ENCODE data around the gene GTF3A. TPM values are rescaled to one million over a fixed set of nuclear protein-coding genes. Genes with fewer than 3 reads are reported as not detected.

GTF3A gene
- total and polyA plus RNA-seq, 2 of the 4 experiments (the other 2 are of a cell fraction), result 74.1 to 116 TPM

DNA sequence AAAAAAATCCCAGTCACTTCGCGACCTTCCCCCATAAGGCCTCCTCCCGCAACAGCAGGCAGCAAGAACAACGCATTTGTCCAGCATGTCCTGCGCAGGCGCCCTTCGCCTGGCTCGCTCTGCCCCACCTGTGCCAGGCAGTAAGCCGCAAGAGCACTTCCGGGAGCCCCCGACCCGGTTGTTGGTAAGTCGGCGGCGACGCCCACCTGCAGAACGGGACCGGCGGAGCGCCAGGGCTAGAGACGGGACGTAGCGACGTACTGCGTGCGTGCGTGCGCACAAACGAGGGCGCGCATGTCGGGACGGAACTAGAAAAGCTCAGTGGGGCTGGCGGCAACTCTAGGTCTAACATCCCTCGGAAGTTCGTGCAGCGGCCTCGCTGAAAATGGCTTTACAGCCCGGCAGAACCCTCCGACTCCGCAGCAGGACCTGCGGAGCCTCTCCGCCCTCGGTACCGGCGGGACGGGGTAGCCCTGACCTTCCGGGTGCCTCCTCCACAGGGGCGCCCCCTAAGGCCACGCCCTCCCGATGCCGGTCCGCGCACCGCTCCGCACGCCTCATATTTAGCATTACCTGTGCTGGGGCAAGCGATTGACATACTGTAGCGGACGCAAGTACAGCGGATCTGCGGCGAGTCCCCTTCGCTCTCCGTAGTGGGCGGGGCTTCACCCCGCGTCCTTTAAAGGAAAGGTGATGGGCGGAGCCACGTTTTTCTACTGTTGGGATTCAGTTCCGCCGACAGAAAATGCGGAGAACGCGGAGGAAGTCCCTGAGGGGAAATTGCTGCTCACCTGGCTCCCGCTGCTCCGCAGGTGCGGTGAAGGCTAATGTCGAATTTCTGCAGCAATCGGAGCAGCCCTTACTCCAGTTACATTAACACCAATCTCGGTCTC is 25.8 kb downstream of the GTF3A start, which contains the start of gene MTIF3:
Gene MTIF3 (minus strand): TSS at position 629 of the 893 bp plus-strand sequence. CDS start 10,116 bp downstream, outside the sequence.
- CTCF ChIA-PET, result interaction anchor here (0.7 kb wide), 1 partner anchor 377 kb away, joined by 4 read pairs; no protein-coding TSS in a partner anchor

More for the DNA sequence above, 25.8 kb downstream of the GTF3A start, which contains the start of gene MTIF3:
- Histone ChIP-seq H2BK20ac (ENCODE audit: low read depth, low read length) (no peak within 1 kb of the TSS), H4K91ac (ENCODE audit: insufficient read depth, low read depth, low read length) (peak within 1 kb of the TSS; percentile 69), H3K27ac (ENCODE audit: insufficient read depth, low read length) (peak within 1 kb of the TSS; percentile 89), H3K4me3 (ENCODE audit: insufficient read depth, low read depth, low read length) (peak within 1 kb of the TSS; percentile 74), H3K14ac (replicated peaks; ENCODE audit: low read depth, low read length) (peak within 1 kb of the TSS; percentile 84), H2AK5ac (ENCODE audit: low read depth, low read length) (peak within 1 kb of the TSS; percentile 52; the same call in 1 of the 2 replicates), H3K9ac (ENCODE audit: low read depth, low read length) (peak within 1 kb of the TSS; percentile 87), H4K5ac (ENCODE audit: low read depth, low read length) (peak within 1 kb of the TSS; percentile 86), H3K4me1 (ENCODE audit: control insufficient read depth, insufficient read depth, low read length) (peaks cover 4% of the 10 kb centered on the region), H3K9me1 (ENCODE audit: insufficient read depth, low read length) (peaks cover 7% of the 10 kb centered on the region), H3K79me1 (ENCODE audit: low read depth in 1 of 2, low read length in 2 of 2) (peaks cover 13 to 32% of the 10 kb centered on the region in 2 experiments), H3K27me3 (ENCODE audit: control insufficient read depth, insufficient read depth, low read length) (no peaks in the 10 kb centered on the region), H3K23ac (ENCODE audit: low read depth, low read length) (peak within 1 kb of the TSS; percentile 73), H2AFZ (replicated peaks; ENCODE audit: low read length, poor library complexity) (peak within 1 kb of the TSS; percentile 98), H3K56ac (ENCODE audit: extremely low read depth, insufficient read depth, low read length) (peak within 1 kb of the TSS; percentile 74), H3K4ac (ENCODE audit: low read depth, low read length) (peak within 1 kb of the TSS; percentile 90), H4K20me1 (ENCODE audit: insufficient read depth, low read length) (no peaks in the 10 kb centered on the region), H4K8ac (ENCODE audit: low read depth in 2 of 2, low read length in 2 of 2) (peak within 1 kb of the TSS; percentile 57 to 97), H2BK120ac (ENCODE audit: low read depth, low read length) (peak within 1 kb of the TSS; percentile 58), H3K18ac (ENCODE audit: low read depth, low read length) (peak within 1 kb of the TSS; percentile 53), H2BK5ac (ENCODE audit: low read depth, low read length, poor library complexity, severe bottlenecking) (peak within 1 kb of the TSS; percentile 89), H2BK15ac (ENCODE audit: low read depth, low read length) (no peak within 1 kb of the TSS), H3K9me3 (ENCODE audit: control insufficient read depth, insufficient read depth, low read length) (no peaks in the 10 kb centered on the region), H2AK9ac (replicated peaks; ENCODE audit: low read depth, low read length, poor library complexity) (peak within 1 kb of the TSS; percentile 75), H3K36me3 (ENCODE audit: control insufficient read depth, insufficient read depth, low read length) (no peaks in the 10 kb centered on the region), H3K4me2 (ENCODE audit: low read depth, low read length) (peak within 1 kb of the TSS; percentile 97)
- TF ChIP-seq RAD21 (IDR thresholded peaks at IDR 0.05; ENCODE audit: low read length) (no peak), NFE2L2 (IDR thresholded peaks at IDR 0.05; ENCODE audit: low read depth, low read length) (no peak), MXI1 (IDR thresholded peaks at IDR 0.05; ENCODE audit: borderline replicate concordance, low read depth, low read length) (0 out of 2 replicates have a peak, but pooled peaks have one; percentile 15), MAZ (IDR thresholded peaks at IDR 0.05; ENCODE audit: borderline replicate concordance, low read depth, low read length) (0 out of 2 replicates have a peak, but pooled peaks have one; percentile 45), CHD1 (IDR thresholded peaks at IDR 0.05; ENCODE audit: low read depth, low read length) (no peak), POLR2A (IDR thresholded peaks at IDR 0.05; ENCODE audit: low read depth, low read length) (peak; percentile 56), CEBPB (IDR thresholded peaks at IDR 0.05; ENCODE audit: low read depth, low read length) (no peak), BHLHE40 (IDR thresholded peaks at IDR 0.05; ENCODE audit: low read depth, low read length) (no peak)
- TF ChIP-seq, protein P1, sequence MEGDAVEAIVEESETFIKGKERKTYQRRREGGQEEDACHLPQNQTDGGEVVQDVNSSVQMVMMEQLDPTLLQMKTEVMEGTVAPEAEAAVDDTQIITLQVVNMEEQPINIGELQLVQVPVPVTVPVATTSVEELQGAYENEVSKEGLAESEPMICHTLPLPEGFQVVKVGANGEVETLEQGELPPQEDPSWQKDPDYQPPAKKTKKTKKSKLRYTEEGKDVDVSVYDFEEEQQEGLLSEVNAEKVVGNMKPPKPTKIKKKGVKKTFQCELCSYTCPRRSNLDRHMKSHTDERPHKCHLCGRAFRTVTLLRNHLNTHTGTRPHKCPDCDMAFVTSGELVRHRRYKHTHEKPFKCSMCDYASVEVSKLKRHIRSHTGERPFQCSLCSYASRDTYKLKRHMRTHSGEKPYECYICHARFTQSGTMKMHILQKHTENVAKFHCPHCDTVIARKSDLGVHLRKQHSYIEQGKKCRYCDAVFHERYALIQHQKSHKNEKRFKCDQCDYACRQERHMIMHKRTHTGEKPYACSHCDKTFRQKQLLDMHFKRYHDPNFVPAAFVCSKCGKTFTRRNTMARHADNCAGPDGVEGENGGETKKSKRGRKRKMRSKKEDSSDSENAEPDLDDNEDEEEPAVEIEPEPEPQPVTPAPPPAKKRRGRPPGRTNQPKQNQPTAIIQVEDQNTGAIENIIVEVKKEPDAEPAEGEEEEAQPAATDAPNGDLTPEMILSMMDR (conservative IDR thresholded peaks at IDR 0.05; ENCODE audit: low read depth, low read length), result no peak
- TF ChIP-seq, protein P2, sequence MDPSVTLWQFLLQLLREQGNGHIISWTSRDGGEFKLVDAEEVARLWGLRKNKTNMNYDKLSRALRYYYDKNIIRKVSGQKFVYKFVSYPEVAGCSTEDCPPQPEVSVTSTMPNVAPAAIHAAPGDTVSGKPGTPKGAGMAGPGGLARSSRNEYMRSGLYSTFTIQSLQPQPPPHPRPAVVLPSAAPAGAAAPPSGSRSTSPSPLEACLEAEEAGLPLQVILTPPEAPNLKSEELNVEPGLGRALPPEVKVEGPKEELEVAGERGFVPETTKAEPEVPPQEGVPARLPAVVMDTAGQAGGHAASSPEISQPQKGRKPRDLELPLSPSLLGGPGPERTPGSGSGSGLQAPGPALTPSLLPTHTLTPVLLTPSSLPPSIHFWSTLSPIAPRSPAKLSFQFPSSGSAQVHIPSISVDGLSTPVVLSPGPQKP (IDR thresholded peaks at IDR 0.05; ENCODE audit: borderline replicate concordance, low read depth, low read length), result no peak
- TF ChIP-seq, protein P3, sequence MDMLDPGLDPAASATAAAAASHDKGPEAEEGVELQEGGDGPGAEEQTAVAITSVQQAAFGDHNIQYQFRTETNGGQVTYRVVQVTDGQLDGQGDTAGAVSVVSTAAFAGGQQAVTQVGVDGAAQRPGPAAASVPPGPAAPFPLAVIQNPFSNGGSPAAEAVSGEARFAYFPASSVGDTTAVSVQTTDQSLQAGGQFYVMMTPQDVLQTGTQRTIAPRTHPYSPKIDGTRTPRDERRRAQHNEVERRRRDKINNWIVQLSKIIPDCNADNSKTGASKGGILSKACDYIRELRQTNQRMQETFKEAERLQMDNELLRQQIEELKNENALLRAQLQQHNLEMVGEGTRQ (IDR thresholded peaks at IDR 0.05; ENCODE audit: low read depth, low read length), result no peak
- dilution Hi-C loops (cut with HindIII; ENCODE audit: low sequenced_read_pairs, unreplicated experiment), result no loop called here
- ATAC-seq (ENCODE audit: low read depth) (peak; percentile 96), DNase-seq (peak; percentile 90)
- in situ Hi-C loops (cut with MboI; ENCODE audit: low sequenced_read_pairs), result loop anchor here (10.0 kb wide), 1 partner anchor 65 kb away; no protein-coding TSS in a partner anchor
- BruUV-seq (replicated peaks), result no TSS peak
- POLR2A ChIA-PET (ENCODE audit: unreplicated experiment), result interaction anchor here (0.6 kb wide), 2 partner anchors 20 to 32 kb away, joined by 3 to 4 read pairs; no protein-coding TSS in a partner anchor
- 1% methylated on average over 53 of the region's 81 CpGs; no CpG with 5 or more reads in 1 of the 2 experiments for WGBS, 2 experiments (ENCODE audit: extremely low coverage in 2 of 2, insufficient read length in 1 of 2)
- intact Hi-C loops (cut with micrococcal nuclease), result loop anchor here (1.0 kb wide), 2 partner anchors 24 to 172 kb away; no protein-coding TSS in a partner anchor

Measured in IMR-90 (cell line).